K562 (cell line): ENCODE data around the gene HOXA2. TPM values are rescaled to one million over a fixed set of nuclear protein-coding genes. Genes with fewer than 3 reads are reported as not detected.

ENCODE experiments used
- EHMT2 ChIP-seq: fragments of 450-650 bp; IDR thresholded peaks from 2 replicates; pipeline ENCODE4 v1.6.1; 2018; ENCODE audit warnings: antibody characterized with exemption
- EP300 ChIP-seq: IDR thresholded peaks from 2 replicates; pipeline ENCODE4 v1.6.1; 2012; ENCODE audit warnings: low read length, improper control_type of control experiment
- ETV6 ChIP-seq, 3 experiments: fragments of 150-350 bp in 1 of 3; sonication (generic) in 1 of 3; formaldehyde crosslinking in 1 of 3; IDR thresholded peaks; 2 replicates each; pipeline versions ENCODE4 v1.6.1 to v1.8.0; 2014 to 2022; ENCODE audit warnings: borderline replicate concordance in 2 of 3, low read depth in 2 of 3, antibody characterized with exemption in 1 of 3, low read length in 1 of 3, mild to moderate bottlenecking in 1 of 3, missing genetic modification reagents in 1 of 3
- LARP7 ChIP-seq: fragments of 450-650 bp; IDR thresholded peaks from 2 replicates; pipeline ENCODE4 v1.6.1; 2016
- PCBP2 ChIP-seq: fragments of 200-400 bp; formaldehyde crosslinking; IDR thresholded peaks from 2 replicates; pipeline ENCODE4 v1.6.1; 2018; ENCODE audit warnings: low read length, low read depth, mild to moderate bottlenecking, moderate library complexity; ENCODE audit not compliant: poor library complexity, severe bottlenecking
- PHF20 ChIP-seq: fragments of 450-650 bp; IDR thresholded peaks from 2 replicates; pipeline ENCODE4 v1.6.1; 2018; ENCODE audit not compliant: partially characterized antibody
- SRSF9 ChIP-seq: fragments of 200-400 bp; formaldehyde crosslinking; IDR thresholded peaks from 2 replicates; pipeline ENCODE4 v1.6.1; 2017; ENCODE audit warnings: low read depth, low read length, borderline replicate concordance
- ZKSCAN3 ChIP-seq: fragments of 250-450 bp; sonication (Bioruptor Pico); IDR thresholded peaks from 2 replicates; pipeline ENCODE4 v1.4.0; 2020
- polyA plus RNA-seq, 8 experiments: library from polyadenylated mRNA; depleted of rRNA in 4 of 8; stranded (reverse) in 5 of 8; unstranded in 3 of 8; fragments of >200 nt; fragmentation: Nextera tagmentation in 2 of 8; fragmentation: Illumina TruSeq in 1 of 8; extraction: Ambion mirVana in 2 of 8; extraction: Trizol in 1 of 8; gene quantifications; 2 replicates each; pipeline versions ENCODE4 v1.2.1 to v1.2.3, GENCODE V29; 2011 to 2014; ENCODE audit warnings: inconsistent platforms in 1 of 8, missing spikeins in 1 of 8
- total RNA-seq, 7 experiments: library from RNA; depleted of rRNA in 6 of 7; stranded (reverse); fragments of >200 nt in 6 of 7; fragmentation: Illumina TruSeq in 2 of 7; extraction: Trizol in 2 of 7; gene quantifications; 2 replicates each; pipeline versions ENCODE4 v1.2.1 to v1.2.3, GENCODE V29; 2011 to 2021; ENCODE audit warnings: low replicate concordance in 1 of 7
- TF ChIP-seq, protein P1 (sequence below): sonication (generic); formaldehyde crosslinking; IDR thresholded peaks from 2 replicates; pipeline ENCODE4 v1.8.0; 2022; ENCODE audit warnings: mild to moderate bottlenecking, missing genetic modification reagents
- TF ChIP-seq, protein P2 (sequence below): fragments of 450-650 bp; IDR thresholded peaks from 2 replicates; pipeline ENCODE4 v1.6.1; 2016; ENCODE audit warnings: borderline replicate concordance
- TF ChIP-seq, protein P3 (sequence below): fragments of 250-450 bp; sonication (Bioruptor Pico); IDR thresholded peaks from 2 replicates; pipeline ENCODE4 v1.5.0; 2021

The HOXA2 gene
- total and polyA plus RNA-seq, 9 of the 15 experiments (the other 6 are each of a cell fraction or from before 2014, with no cell fraction given) = 0.04 TPM; not detected in 8

DNA sequence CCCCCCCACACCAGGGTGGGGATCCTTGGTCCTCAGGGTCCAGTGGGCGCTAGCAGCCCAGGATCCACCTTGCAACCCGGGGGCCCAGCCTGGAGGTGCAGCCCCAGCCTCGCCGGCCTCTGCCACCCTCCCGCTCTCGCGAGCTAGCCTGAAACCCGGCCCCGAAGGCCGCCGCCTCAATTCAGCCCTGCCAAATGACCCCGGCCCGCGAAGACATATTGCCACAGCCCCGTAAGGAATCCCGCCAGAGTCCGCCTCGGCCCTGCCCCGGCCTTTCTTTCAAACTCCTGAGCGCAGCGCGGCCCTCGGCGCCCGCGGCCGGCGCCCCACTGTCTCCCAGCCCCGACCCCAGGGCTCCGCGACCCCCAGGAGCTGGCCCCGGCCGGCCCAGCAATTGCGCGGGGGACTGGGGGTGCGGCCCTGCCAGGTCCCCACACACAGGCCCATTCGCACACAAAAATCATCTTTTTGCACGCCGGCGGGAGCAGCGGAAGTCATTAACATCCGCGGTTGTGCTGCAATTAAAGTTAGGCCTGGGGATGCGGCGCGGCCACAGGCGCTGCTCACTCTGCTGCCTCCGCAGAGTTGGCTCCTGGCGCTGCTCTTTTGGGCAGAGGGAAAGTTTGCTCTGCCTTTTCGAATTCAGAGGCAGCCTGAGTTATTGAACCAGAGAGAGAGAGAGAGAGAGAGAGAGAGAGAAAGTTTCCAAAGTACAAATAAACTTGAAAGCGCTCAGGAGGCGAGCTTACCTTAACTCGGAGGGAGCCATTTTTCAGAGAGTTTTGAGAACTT is 37.0 kb upstream of the HOXA2 start (continued):
- TF ChIP-seq, protein P1, sequence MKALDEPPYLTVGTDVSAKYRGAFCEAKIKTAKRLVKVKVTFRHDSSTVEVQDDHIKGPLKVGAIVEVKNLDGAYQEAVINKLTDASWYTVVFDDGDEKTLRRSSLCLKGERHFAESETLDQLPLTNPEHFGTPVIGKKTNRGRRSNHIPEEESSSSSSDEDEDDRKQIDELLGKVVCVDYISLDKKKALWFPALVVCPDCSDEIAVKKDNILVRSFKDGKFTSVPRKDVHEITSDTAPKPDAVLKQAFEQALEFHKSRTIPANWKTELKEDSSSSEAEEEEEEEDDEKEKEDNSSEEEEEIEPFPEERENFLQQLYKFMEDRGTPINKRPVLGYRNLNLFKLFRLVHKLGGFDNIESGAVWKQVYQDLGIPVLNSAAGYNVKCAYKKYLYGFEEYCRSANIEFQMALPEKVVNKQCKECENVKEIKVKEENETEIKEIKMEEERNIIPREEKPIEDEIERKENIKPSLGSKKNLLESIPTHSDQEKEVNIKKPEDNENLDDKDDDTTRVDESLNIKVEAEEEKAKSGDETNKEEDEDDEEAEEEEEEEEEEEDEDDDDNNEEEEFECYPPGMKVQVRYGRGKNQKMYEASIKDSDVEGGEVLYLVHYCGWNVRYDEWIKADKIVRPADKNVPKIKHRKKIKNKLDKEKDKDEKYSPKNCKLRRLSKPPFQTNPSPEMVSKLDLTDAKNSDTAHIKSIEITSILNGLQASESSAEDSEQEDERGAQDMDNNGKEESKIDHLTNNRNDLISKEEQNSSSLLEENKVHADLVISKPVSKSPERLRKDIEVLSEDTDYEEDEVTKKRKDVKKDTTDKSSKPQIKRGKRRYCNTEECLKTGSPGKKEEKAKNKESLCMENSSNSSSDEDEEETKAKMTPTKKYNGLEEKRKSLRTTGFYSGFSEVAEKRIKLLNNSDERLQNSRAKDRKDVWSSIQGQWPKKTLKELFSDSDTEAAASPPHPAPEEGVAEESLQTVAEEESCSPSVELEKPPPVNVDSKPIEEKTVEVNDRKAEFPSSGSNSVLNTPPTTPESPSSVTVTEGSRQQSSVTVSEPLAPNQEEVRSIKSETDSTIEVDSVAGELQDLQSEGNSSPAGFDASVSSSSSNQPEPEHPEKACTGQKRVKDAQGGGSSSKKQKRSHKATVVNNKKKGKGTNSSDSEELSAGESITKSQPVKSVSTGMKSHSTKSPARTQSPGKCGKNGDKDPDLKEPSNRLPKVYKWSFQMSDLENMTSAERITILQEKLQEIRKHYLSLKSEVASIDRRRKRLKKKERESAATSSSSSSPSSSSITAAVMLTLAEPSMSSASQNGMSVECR (CRISPR knock-in tag) = no peak
- no peak for TF ChIP-seq PHF20
- TF ChIP-seq, protein P2, sequence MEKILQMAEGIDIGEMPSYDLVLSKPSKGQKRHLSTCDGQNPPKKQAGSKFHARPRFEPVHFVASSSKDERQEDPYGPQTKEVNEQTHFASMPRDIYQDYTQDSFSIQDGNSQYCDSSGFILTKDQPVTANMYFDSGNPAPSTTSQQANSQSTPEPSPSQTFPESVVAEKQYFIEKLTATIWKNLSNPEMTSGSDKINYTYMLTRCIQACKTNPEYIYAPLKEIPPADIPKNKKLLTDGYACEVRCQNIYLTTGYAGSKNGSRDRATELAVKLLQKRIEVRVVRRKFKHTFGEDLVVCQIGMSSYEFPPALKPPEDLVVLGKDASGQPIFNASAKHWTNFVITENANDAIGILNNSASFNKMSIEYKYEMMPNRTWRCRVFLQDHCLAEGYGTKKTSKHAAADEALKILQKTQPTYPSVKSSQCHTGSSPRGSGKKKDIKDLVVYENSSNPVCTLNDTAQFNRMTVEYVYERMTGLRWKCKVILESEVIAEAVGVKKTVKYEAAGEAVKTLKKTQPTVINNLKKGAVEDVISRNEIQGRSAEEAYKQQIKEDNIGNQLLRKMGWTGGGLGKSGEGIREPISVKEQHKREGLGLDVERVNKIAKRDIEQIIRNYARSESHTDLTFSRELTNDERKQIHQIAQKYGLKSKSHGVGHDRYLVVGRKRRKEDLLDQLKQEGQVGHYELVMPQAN = no peak
- no peak for TF ChIP-seq ZKSCAN3
- TF ChIP-seq ETV6 (IDR thresholded peaks at IDR 0.05; ENCODE audit: borderline replicate concordance in 1 of 2, low read depth in 2 of 2, low read length in 1 of 2) = no peak
- no peak for TF ChIP-seq ETV6 (CRISPR knock-in tag; IDR thresholded peaks at IDR 0.05; ENCODE audit: borderline replicate concordance)
- TF ChIP-seq PCBP2 = no peak
- TF ChIP-seq, protein P3, sequence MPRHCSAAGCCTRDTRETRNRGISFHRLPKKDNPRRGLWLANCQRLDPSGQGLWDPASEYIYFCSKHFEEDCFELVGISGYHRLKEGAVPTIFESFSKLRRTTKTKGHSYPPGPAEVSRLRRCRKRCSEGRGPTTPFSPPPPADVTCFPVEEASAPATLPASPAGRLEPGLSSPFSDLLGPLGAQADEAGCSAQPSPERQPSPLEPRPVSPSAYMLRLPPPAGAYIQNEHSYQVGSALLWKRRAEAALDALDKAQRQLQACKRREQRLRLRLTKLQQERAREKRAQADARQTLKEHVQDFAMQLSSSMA (CRISPR knock-in tag) = no peak
- TF ChIP-seq EP300 = no peak
- no peak for TF ChIP-seq LARP7
- TF ChIP-seq SRSF9 = no peak
- TF ChIP-seq EHMT2 = no peak
